H1 (cell line): Measurements from ENCODE around the gene SHLD1.

Experiments
- BRCA1 ChIP-seq: IDR thresholded peaks from 2 replicates; pipeline ENCODE4 v1.6.1; 2012; ENCODE audit warnings: low read depth, low read length, improper control_type of control experiment
- CHD2 ChIP-seq: IDR thresholded peaks from 2 replicates; pipeline ENCODE4 v1.6.1; 2012; ENCODE audit warnings: low read length, improper control_type of control experiment
- USF2 ChIP-seq: IDR thresholded peaks from 2 replicates; pipeline ENCODE4 v1.6.1; 2011; ENCODE audit warnings: low read length, improper control_type of control experiment
- ZNF274 ChIP-seq: IDR thresholded peaks from 2 replicates; pipeline ENCODE4 v1.7.0; 2012; ENCODE audit warnings: low read length, borderline replicate concordance; ENCODE audit errors: extremely low read depth
- TF ChIP-seq, protein P1 (sequence below), 3 experiments: IDR thresholded peaks; 1 replicate in 2 of 3; 2 replicates in 1 of 3; pipeline versions ENCODE4 v1.5.1 to v1.6.1; 2011; ENCODE audit warnings: low read length in 3 of 3, mild to moderate bottlenecking in 3 of 3, inconsistent platforms in 2 of 3, low read depth in 1 of 3, moderate library complexity in 1 of 3; ENCODE audit not compliant: insufficient read depth in 1 of 3; ENCODE audit errors: control extremely low read depth in 1 of 3

DNA sequence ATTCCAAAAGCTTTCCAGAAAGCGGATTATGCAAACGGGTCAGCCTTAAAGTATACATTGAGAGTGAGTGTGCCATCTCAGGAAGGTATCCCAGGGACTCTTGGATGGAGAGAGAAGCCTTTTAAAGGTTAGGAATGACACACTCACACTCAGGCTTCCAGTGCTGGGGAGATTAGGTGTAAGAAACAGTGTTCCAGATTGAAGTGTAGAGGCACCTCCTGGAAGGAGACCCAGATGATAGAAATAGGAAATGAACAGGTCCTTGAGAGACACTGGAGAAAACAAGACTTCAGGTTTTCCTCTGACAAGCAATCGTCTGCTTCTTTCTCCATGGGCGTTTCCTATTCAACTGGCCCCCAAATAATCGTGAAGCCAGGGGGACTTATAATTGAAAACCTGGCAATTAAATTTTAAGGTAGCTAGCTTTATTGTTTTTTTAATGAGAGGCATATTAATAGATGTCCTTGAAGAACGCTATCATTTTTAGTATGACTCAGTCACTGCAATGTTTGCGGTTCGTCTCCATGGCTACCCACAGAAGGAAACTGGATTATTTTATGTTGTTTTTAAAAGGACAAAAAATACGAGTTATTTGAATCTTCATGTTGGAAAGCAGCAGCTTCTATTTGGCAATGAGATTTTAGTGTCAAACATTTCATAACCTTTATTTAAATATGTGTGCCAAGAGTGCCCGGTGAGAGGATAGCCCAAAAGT lies 114.8 kb downstream of the SHLD1 start:
- TF ChIP-seq CHD2 = no peak
- TF ChIP-seq USF2 = no peak
- TF ChIP-seq ZNF274 = no peak
- TF ChIP-seq, protein P1, sequence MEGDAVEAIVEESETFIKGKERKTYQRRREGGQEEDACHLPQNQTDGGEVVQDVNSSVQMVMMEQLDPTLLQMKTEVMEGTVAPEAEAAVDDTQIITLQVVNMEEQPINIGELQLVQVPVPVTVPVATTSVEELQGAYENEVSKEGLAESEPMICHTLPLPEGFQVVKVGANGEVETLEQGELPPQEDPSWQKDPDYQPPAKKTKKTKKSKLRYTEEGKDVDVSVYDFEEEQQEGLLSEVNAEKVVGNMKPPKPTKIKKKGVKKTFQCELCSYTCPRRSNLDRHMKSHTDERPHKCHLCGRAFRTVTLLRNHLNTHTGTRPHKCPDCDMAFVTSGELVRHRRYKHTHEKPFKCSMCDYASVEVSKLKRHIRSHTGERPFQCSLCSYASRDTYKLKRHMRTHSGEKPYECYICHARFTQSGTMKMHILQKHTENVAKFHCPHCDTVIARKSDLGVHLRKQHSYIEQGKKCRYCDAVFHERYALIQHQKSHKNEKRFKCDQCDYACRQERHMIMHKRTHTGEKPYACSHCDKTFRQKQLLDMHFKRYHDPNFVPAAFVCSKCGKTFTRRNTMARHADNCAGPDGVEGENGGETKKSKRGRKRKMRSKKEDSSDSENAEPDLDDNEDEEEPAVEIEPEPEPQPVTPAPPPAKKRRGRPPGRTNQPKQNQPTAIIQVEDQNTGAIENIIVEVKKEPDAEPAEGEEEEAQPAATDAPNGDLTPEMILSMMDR (IDR thresholded peaks at IDR 0.05; ENCODE audit: control extremely low read depth in 1 of 3, insufficient read depth in 1 of 3, low read depth in 1 of 3, low read length in 3 of 3) = no peak
- TF ChIP-seq BRCA1 = no peak
